Right lobe of liver (tissue), 6 donors: ENCODE measurements around the gene TMEM53. TPM values are rescaled to one million over a fixed set of nuclear protein-coding genes. Genes with fewer than 3 reads are reported as not detected.

ENCODE experiments used
- ATAC-seq, 4 donors: fragments of 200-7000 bp; cut with Tn5 transposase; one replicate each; pipeline ENCODE4 v1.9.1; 2020; ENCODE audit warnings: mild to moderate bottlenecking in 4 of 4, moderate library complexity in 4 of 4
- DNase-seq, 3 donors: peaks; one replicate each; pipeline ENCODE4 v3.0.0-alpha.2; 2020
- H3K27ac ChIP-seq, 3 donors: fragments of 200-600 bp; one replicate each; pipeline ENCODE4 v1.8.0; 2022
- H3K27me3 ChIP-seq, 2 donors: fragments of 200-600 bp; one replicate each; pipeline ENCODE4 v1.8.0; 2022
- H3K36me3 ChIP-seq, 4 donors: fragments of 200-600 bp; sonication (generic) in 1 of 4; one replicate each; pipeline versions ENCODE4 v1.5.1 to v1.8.0; 2017 to 2022; ENCODE audit warnings: control low read depth in 1 of 4
- H3K4me1 ChIP-seq, 4 donors: fragments of 200-600 bp; sonication (generic) in 1 of 4; one replicate each; pipeline versions ENCODE4 v1.5.1 to v1.8.0; 2017 to 2022; ENCODE audit warnings: control low read depth in 1 of 4
- H3K4me3 ChIP-seq, 3 donors: fragments of 200-600 bp; one replicate each; pipeline ENCODE4 v1.8.0; 2022
- H3K9me3 ChIP-seq, 4 donors: fragments of 200-600 bp; sonication (generic) in 1 of 4; one replicate each; pipeline versions ENCODE4 v1.5.1 to v1.8.0; 2017 to 2022; ENCODE audit warnings: control low read depth in 1 of 4
- CTCF ChIP-seq, 4 donors: fragments of 200-600 bp in 3 of 4; fragments of 450-650 bp in 1 of 4; IDR thresholded peaks; one replicate each; pipeline versions ENCODE4 v1.5.1 to v1.8.0; 2016 to 2022; ENCODE audit warnings: antibody characterized with exemption in 4 of 4, mild to moderate bottlenecking in 2 of 4
- POLR2A ChIP-seq: fragments of 450-650 bp; IDR thresholded peaks from one replicate; pipeline ENCODE4 v1.6.1; 2017; ENCODE audit warnings: antibody characterized with exemption, mild to moderate bottlenecking
- WGBS: methylation state at CpG from one replicate; pipeline ENCODE4 v1.1.6; 2018; ENCODE audit warnings: low coverage, low lambda C conversion rate; ENCODE audit not compliant: insufficient coverage; ENCODE audit errors: missing lambda C conversion rate; 5-methylcytosine and 5-hydroxymethylcytosine counted together
- intact Hi-C, 2 donors: fragments of 100-400 bp; cut with DNase I; formaldehyde crosslinking; loops; one replicate each; pipeline versions ENCODE4 v1.11.2 to v1.14.1; 2022
- total RNA-seq, 6 experiments: library from RNA; depleted of rRNA in 2 of 6; stranded (reverse); fragments of >200 nt in 2 of 6; fragmentation: NEBNext Ultra II Directional in 3 of 6; extraction: Animal tissue kit (Norgen Biotek cat#: 25700) in 3 of 6; gene quantifications; one replicate each; pipeline versions ENCODE4 v1.1.0 to v1.2.4, GENCODE V29; 2016 to 2023
- donor health status: DM: no; HTN: yes; CAD: no.
- donor health status: DM: no; HTN: no; CAD: no.
- donor health status: DM: no; HTN: no; CAD: no.
- donor health status: DM: no; HTN: yes; CAD: no.
- donor health status: DM: no; HTN: yes; CAD: no.

Gene TMEM53
- total RNA-seq, 6 experiments from 2014 or later = 15.8 to 31.0 (median 24.5) TPM

- WGBS = 80% methylated on average over 4 of the region's 4 CpGs
- no peak for ATAC-seq
- no peak for DNase-seq
- no peaks in the 10 kb centered on the region for H3K9me3 ChIP-seq
- H3K4me3 ChIP-seq = no peak overlapping the region
- intact Hi-C loops = no loop called here
- H3K4me1 ChIP-seq = no peaks in the 10 kb centered on the region
- H3K27me3 ChIP-seq = no peaks in the 10 kb centered on the region
- H3K27ac ChIP-seq = no peak overlapping the region
- no peaks in the 10 kb centered on the region for H3K36me3 ChIP-seq
- TF ChIP-seq CTCF (IDR thresholded peaks at IDR 0.05) = no peak
- TF ChIP-seq POLR2A = no peak
Observed at GRCh38 chr1:44720281-44720680, 46.0 kb upstream of the TMEM53 start.

- no peaks in the 10 kb centered on the region for H3K36me3 ChIP-seq
- no peak overlapping the region for H3K4me3 ChIP-seq
- no peak overlapping the region for H3K27ac ChIP-seq
- no peaks in the 10 kb centered on the region for H3K27me3 ChIP-seq
- intact Hi-C loops = no loop called here
- WGBS = 71% methylated on average over 2 of the region's 5 CpGs
- no peaks in the 10 kb centered on the region for H3K9me3 ChIP-seq
- no peak for ATAC-seq
- no peak for TF ChIP-seq POLR2A
- TF ChIP-seq CTCF (IDR thresholded peaks at IDR 0.05) = no peak
- peaks cover 0 to 3% (median 0%) of the 10 kb centered on the region in 4 donors for H3K4me1 ChIP-seq
- no peak for DNase-seq
Observed at GRCh38 chr1:44719318-44719717, 45.0 kb upstream of the TMEM53 start.

- Histone ChIP-seq H3K27me3 (no peaks in the 10 kb centered on the region), H3K4me1 (peaks cover 0 to 3% (median 0%) of the 10 kb centered on the region in 4 donors), H3K4me3 (no peak overlapping the region), H3K36me3 (no peaks in the 10 kb centered on the region), H3K27ac (no peak overlapping the region), H3K9me3 (no peaks in the 10 kb centered on the region)
- intact Hi-C loops = no loop called here
- 86% methylated on average over 6 of the region's 6 CpGs for WGBS
- no peak for TF ChIP-seq CTCF (IDR thresholded peaks at IDR 0.05)
- ATAC-seq (no peak), DNase-seq (no peak)
Observed at GRCh38 chr1:44718091-44718490, 43.8 kb upstream of the TMEM53 start.

GRCh38 chr1:44717653-44718052 is 43.4 kb upstream of the TMEM53 start:
- 50% methylated on average over 1 of the region's 1 CpG for WGBS
- no peak for DNase-seq
- ATAC-seq = no peak
- no peak overlapping the region for H3K27ac ChIP-seq
- TF ChIP-seq POLR2A = no peak
- no peak for TF ChIP-seq CTCF (IDR thresholded peaks at IDR 0.05)
- intact Hi-C loops = no loop called here
- peaks cover 0 to 3% (median 0%) of the 10 kb centered on the region in 4 donors for H3K4me1 ChIP-seq
- no peaks in the 10 kb centered on the region for H3K9me3 ChIP-seq
- no peaks in the 10 kb centered on the region for H3K27me3 ChIP-seq
- H3K36me3 ChIP-seq = no peaks in the 10 kb centered on the region
- H3K4me3 ChIP-seq = no peak overlapping the region

- intact Hi-C loops = no loop called here
- no peak overlapping the region for H3K27ac ChIP-seq
- H3K9me3 ChIP-seq = no peaks in the 10 kb centered on the region
- no peaks in the 10 kb centered on the region for H3K36me3 ChIP-seq
- no peaks in the 10 kb centered on the region for H3K27me3 ChIP-seq
- ATAC-seq = no peak
- 82% methylated on average over 4 of the region's 4 CpGs for WGBS
- H3K4me1 ChIP-seq = peaks cover 0 to 3% (median 0%) of the 10 kb centered on the region in 4 donors
- DNase-seq = no peak
- no peak overlapping the region for H3K4me3 ChIP-seq
- no peak for TF ChIP-seq CTCF (IDR thresholded peaks at IDR 0.05)
- no peak for TF ChIP-seq POLR2A
Observed at GRCh38 chr1:44717156-44717555, 42.9 kb upstream of the TMEM53 start.
